GM18951 (cell line): Measurements from ENCODE around the gene SOX11.

Source experiments
- POLR2A ChIP-seq: IDR thresholded peaks from 4 replicates; pipeline ENCODE4 v1.6.1; 2011; ENCODE audit warnings: mild to moderate bottlenecking; ENCODE audit not compliant: insufficient read length, insufficient read depth; ENCODE audit errors: extremely low read depth
- in situ Hi-C: fragments of 300-500 bp; cut with MboI; formaldehyde crosslinking; loops from one replicate; pipeline ENCODE4 v1.12.0; 2022; ENCODE audit warnings: low sequenced_read_pairs, mixed read lengths, inconsistent platforms; ENCODE audit not compliant: unreplicated experiment

SOX11 gene

DNA sequence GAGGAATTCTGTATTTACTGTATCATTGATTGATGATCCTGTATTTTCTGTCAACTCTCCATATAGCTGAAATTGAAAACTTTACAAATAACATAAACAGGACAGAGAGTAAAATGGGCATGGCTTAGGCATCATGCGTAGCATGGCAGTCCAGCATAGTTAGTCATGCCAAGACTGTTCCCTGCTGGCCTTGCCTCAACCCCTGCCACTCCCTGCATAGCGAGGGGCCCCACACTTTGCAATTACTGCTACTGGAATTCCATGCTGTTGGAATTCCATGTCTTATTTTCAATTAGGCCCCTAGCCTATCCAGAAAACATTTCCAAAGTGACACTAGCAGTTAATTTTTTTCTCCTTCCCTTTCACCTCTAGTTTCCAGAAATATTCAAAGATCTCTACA, 15.1 kb upstream of the SOX11 start:
- TF ChIP-seq POLR2A, result no peak
- in situ Hi-C loops, result no loop called here

DNA sequence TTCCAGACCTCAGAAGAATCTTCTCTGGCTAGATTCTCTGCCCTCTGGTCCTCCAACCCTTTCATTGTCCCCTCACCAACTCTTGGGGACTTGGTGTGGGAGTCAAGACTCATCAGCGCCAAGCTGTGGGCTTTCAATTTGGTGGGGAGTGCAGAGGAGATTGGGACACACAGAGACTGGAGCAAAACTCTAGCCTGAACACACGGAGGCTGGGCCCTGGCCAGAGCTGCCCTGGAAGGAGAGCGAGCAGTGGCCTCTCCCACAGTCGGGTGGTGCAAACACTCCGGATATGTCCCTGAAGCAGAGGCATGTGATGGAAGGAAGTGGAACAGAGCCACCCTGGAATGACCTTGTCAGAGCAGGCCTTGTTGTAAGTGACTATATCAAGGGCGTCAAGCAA, 8.7 kb upstream of the SOX11 start:
- in situ Hi-C loops, result no loop called here
- no peak for TF ChIP-seq POLR2A

DNA sequence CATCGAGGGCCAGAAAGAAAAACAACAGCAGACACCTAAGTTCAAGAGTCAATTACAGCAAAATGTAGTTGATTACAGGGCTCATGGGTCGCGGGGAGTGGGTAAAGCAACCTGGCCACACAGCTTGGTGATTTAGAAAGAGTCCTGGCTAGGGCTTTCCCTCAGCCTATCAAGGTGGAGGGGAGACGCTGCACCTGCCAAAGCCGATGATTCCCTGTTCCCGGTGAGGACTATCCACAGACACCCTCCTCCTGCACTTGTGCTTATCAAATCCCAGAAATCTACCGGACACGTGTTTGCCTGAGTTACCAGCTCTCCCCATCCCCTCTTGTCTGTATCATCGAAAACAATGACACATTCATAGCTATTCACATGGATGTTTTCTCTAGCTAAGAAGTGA, 7.0 kb upstream of the SOX11 start:
- TF ChIP-seq POLR2A, result no peak
- in situ Hi-C loops, result no loop called here

DNA sequence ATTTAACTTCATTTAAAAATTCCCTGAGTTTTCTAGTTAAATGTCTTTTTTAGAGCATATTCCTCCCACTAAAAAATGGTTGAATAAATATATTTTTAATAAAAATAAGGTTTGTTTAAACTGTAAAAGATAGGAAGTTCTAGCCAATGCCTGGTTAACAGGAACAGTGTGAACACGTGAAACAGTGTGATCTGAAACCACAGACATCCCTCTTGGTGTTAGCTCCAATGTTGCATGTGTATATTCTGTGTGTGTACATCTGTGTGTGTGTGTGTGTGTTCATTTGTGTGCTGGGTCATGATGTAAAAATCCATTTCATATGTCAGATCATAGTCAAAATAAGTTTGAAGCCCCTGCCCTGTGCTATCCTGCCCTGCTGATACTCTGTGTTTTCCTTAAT, 6.1 kb upstream of the SOX11 start:
- in situ Hi-C loops, result no loop called here
- no peak for TF ChIP-seq POLR2A

DNA sequence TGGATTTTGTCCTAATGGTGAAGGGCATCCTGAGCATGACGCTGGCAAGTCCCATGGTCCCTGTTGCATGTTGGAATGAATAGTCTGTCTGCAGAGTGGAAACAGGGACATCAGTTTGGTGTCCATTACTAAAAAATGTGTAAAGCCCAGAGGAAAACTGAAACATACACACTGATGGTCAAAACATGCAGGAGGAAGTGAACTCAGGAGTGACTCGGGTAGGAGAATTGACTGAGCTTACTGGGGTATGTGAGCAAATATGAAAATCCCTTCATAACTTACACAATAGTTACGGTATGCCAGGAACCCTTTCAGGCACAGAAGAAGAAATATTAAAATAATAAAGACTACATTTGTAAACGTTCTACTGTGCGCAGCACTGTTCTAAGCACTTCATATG, 5.6 kb upstream of the SOX11 start:
- in situ Hi-C loops, result no loop called here

DNA sequence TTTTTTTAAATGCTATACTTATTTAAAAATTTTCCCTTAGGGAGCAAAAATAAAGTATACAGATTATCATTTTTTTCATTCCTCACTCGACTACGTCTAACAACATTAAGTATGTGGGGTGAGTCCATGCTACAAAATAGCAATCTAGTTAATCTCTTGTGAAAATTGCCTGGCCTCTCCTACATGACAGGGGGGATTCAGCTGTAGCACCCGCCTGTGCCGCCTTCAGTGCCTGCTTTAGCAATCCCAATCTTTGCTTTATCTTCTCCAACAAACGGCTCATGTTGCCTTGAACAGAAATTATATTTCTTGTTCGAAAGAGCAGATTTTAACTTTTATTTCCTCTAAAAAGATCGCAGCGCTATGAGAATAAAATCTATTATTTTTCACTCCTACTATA, 2.4 kb upstream of the SOX11 start:
- in situ Hi-C loops, result no loop called here
- TF ChIP-seq POLR2A, result no peak

More for the DNA sequence above, 5.6 kb upstream of the SOX11 start:
- TF ChIP-seq POLR2A, result no peak

DNA sequence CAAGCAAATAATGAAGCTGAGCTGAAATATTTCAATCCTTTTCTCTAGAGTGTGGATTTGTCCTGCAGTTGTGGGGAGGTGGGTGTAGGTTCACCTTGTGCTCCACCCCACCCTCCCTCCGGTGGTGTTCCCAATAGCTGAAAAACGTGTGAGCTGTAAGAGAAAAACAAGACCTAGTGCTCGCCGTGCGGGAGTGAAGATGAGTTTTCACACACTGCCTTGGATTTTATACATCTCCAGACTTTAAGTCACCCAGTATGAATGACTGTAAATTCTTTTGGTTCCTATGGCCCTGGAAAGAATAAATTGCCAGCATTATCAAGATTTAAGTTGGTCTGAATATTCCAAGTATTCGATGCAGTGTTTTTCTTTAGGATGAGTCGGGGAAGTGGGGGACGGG, 1.9 kb upstream of the SOX11 start:
- TF ChIP-seq POLR2A, result no peak
- in situ Hi-C loops, result no loop called here

DNA sequence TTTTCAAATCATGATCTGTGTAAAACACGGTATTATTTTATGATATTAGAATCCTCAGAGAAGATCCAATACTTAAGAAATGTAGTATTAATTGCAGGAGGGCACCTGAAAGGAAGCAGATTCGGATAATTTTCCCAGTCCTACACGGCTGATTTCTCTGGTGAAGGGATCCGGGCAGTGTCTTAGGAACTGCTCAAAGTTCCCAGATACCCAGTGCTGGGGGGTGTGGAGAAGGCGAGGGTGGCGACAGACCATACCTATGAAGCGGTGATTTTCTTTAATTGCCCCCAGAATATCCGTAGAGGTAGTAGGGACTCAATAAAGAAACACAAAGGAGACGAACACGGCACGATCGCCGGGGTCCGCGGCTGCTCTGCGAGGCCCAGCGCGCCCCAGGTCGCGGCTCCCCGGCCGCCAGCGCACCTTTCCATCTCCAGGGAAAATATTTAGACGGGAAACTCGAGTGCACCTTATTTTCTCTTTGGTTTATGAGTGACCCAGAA, 1.4 kb upstream of the SOX11 start:
- no peak for TF ChIP-seq POLR2A
- in situ Hi-C loops, result no loop called here

DNA sequence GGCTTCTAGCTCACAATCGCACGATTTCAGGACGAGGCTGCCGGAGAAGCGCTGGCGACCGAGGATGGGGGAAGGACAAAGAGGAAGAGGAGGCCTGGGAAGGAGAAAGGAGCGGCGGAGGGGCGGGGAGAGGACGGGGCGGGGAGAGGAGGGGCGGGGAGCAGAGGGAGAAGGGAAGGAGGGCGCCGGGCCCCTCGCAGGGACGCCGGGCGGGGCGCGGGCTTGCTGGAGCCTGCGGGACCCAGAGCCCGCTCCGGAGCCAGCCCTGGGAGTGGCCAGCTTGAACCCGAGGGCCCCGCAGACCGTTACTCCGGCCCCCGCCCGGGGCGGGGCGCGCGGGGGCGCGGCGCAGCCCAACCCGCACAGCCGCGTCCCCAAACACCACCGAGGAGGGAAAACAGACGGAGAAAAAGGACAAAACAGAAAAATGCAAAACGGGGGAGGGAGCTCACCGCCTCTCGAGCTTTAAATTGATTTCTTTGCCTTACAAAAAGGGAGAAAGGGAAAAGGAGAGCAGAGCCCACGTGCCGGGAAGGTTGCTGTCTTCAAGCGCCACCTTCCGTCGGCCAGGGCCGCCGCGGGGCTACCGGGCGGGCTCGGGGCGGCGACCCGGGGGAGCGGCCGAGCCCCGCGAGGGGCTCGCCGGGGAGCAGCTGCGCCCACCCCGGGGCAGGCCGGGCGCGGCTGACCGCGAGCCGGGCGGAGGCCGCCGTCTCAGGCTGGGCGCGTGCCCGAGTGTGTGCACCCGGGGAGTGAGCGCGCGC, 781 bp upstream of the SOX11 start:
- TF ChIP-seq POLR2A, result no peak
- in situ Hi-C loops, result no loop called here

DNA sequence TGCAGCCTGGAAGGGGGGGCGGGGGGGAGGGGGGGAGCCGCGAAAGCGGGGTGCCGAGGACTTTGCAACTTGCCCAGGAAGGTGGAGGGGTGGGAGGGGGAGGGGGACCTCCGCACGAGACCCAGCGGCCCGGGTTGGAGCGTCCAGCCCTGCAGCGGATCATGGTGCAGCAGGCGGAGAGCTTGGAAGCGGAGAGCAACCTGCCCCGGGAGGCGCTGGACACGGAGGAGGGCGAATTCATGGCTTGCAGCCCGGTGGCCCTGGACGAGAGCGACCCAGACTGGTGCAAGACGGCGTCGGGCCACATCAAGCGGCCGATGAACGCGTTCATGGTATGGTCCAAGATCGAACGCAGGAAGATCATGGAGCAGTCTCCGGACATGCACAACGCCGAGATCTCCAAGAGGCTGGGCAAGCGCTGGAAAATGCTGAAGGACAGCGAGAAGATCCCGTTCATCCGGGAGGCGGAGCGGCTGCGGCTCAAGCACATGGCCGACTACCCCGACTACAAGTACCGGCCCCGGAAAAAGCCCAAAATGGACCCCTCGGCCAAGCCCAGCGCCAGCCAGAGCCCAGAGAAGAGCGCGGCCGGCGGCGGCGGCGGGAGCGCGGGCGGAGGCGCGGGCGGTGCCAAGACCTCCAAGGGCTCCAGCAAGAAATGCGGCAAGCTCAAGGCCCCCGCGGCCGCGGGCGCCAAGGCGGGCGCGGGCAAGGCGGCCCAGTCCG, 540 bp downstream of the SOX11 start:
- no peak for TF ChIP-seq POLR2A
- in situ Hi-C loops, result no loop called here

DNA sequence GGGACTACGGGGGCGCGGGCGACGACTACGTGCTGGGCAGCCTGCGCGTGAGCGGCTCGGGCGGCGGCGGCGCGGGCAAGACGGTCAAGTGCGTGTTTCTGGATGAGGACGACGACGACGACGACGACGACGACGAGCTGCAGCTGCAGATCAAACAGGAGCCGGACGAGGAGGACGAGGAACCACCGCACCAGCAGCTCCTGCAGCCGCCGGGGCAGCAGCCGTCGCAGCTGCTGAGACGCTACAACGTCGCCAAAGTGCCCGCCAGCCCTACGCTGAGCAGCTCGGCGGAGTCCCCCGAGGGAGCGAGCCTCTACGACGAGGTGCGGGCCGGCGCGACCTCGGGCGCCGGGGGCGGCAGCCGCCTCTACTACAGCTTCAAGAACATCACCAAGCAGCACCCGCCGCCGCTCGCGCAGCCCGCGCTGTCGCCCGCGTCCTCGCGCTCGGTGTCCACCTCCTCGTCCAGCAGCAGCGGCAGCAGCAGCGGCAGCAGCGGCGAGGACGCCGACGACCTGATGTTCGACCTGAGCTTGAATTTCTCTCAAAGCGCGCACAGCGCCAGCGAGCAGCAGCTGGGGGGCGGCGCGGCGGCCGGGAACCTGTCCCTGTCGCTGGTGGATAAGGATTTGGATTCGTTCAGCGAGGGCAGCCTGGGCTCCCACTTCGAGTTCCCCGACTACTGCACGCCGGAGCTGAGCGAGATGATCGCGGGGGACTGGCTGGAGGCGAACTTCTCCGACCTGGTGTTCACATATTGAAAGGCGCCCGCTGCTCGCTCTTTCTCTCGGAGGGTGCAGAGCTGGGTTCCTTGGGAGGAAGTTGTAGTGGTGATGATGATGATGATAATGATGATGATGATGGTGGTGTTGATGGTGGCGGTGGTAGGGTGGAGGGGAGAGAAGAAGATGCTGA, 1.4 kb downstream of the SOX11 start:
- TF ChIP-seq POLR2A, result no peak
- in situ Hi-C loops, result no loop called here

DNA sequence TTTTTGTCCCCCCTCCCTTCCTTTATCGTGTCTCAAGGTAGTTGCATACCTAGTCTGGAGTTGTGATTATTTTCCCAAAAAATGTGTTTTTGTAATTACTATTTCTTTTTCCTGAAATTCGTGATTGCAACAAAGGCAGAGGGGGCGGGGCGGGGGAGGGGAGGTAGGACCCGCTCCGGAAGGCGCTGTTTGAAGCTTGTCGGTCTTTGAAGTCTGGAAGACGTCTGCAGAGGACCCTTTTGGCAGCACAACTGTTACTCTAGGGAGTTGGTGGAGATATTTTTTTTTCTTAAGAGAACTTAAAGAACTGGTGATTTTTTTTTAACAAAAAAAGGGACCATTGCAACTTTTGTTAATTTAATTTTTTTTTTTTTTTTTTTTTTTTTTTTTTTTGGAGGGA, 2.1 kb downstream of the SOX11 start:
- in situ Hi-C loops, result no loop called here
- TF ChIP-seq POLR2A, result no peak
